MCF 10A (cell line): ENCODE results near the gene RSPO4. TPM values are rescaled to one million over a fixed set of nuclear protein-coding genes. Genes with fewer than 3 reads are reported as not detected.

Source experiments
- BruUV-seq: library from RNA; stranded (reverse); fragments of 400-500 nt; replicated peaks from 2 replicates; lab custom pipeline; 2021; lab: Mats Ljungman, UMichigan
- CTCF ChIA-PET: fragments of 300-600 bp; sonication (Branson Sonifier 250); formaldehyde crosslinking; extraction: SDS; loops from one replicate; lab custom pipeline; 2021; ENCODE audit warnings: antibody characterized with exemption, inconsistent platforms; lab: Yijun Ruan, JAX
- POLR2A ChIA-PET: fragments of 300-600, 350-650 bp; sonication (Branson Sonifier 250); formaldehyde crosslinking; extraction: SDS; loops from one replicate; lab custom pipeline; 2020; ENCODE audit warnings: antibody characterized with exemption, inconsistent platforms; lab: Yijun Ruan, JAX
- DNase-seq: peaks from one replicate; pipeline ENCODE4 v3.0.0-alpha.2; 2018; ENCODE audit not compliant: unreplicated experiment
- H3K27ac Mint-ChIP-seq: one replicate; pipeline ENCODE4 v1.8.0; 2022; ENCODE audit warnings: mild to moderate bottlenecking, low read depth, mixed read lengths; ENCODE audit not compliant: unreplicated experiment
- H3K27me3 Mint-ChIP-seq: one replicate; pipeline ENCODE4 v1.8.0; 2022; ENCODE audit warnings: mixed read lengths; ENCODE audit not compliant: insufficient read depth, unreplicated experiment
- H3K36me3 Mint-ChIP-seq: one replicate; pipeline ENCODE4 v1.8.0; 2022; ENCODE audit warnings: mild to moderate bottlenecking, moderate library complexity, mixed read lengths; ENCODE audit not compliant: insufficient read depth, unreplicated experiment
- H3K4me1 Mint-ChIP-seq: one replicate; pipeline ENCODE4 v1.8.0; 2022; ENCODE audit warnings: mixed read lengths; ENCODE audit not compliant: insufficient read depth, unreplicated experiment
- H3K4me3 Mint-ChIP-seq: one replicate; pipeline ENCODE4 v1.8.0; 2022; ENCODE audit warnings: mild to moderate bottlenecking, moderate library complexity, mixed read lengths; ENCODE audit not compliant: unreplicated experiment
- H3K9me3 Mint-ChIP-seq: one replicate; pipeline ENCODE4 v1.8.0; 2022; ENCODE audit warnings: mixed read lengths; ENCODE audit not compliant: unreplicated experiment
- intact Hi-C: fragments of 100-400 bp; cut with micrococcal nuclease; formaldehyde crosslinking; loops from 2 replicates; pipeline ENCODE4 v1.14.1; 2022
- total RNA-seq: library from RNA; stranded (reverse); gene quantifications from 2 replicates; pipeline ENCODE4 v1.2.3, GENCODE V29; 2022
- TF ChIP-seq, protein P1 (sequence below): fragments of 200-600 bp; IDR thresholded peaks from one replicate; pipeline ENCODE4 v1.8.0; 2022; ENCODE audit warnings: antibody characterized with exemption, mild to moderate bottlenecking; ENCODE audit not compliant: unreplicated experiment

Gene RSPO4
- total RNA-seq, 1 experiment from 2014 or later: not detected

DNA sequence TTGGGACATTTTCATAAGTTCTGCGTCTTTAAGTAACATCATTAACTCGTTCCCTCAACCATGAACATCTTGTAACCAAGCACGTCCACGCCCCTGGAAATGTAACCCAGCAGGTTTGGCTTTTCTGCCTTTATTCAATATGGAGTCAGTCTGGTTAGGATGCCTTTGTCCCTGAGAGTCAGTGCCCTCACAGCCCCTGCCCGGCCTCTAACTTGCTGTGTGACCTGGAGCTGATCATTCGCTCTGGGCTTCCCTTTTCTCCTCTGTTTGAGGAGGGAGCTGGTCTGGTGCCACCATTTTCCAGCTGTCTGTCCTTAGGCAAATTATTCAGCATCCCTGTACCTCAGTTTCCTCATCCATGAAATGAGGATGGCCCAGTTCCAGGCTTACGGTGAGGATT is 59.5 kb downstream of the RSPO4 start:
- TF ChIP-seq, protein P1, sequence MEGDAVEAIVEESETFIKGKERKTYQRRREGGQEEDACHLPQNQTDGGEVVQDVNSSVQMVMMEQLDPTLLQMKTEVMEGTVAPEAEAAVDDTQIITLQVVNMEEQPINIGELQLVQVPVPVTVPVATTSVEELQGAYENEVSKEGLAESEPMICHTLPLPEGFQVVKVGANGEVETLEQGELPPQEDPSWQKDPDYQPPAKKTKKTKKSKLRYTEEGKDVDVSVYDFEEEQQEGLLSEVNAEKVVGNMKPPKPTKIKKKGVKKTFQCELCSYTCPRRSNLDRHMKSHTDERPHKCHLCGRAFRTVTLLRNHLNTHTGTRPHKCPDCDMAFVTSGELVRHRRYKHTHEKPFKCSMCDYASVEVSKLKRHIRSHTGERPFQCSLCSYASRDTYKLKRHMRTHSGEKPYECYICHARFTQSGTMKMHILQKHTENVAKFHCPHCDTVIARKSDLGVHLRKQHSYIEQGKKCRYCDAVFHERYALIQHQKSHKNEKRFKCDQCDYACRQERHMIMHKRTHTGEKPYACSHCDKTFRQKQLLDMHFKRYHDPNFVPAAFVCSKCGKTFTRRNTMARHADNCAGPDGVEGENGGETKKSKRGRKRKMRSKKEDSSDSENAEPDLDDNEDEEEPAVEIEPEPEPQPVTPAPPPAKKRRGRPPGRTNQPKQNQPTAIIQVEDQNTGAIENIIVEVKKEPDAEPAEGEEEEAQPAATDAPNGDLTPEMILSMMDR: no peak
- ChIA-PET POLR2A (no interaction called here), CTCF (interaction anchor here (0.9 to 2.8 kb wide), 4 partner anchors 10 to 124 kb away, joined by 3 to 17 read pairs (median 6); no protein-coding TSS in a partner anchor)
- H3K9me3 Mint-ChIP-seq: no peaks in the 10 kb centered on the region
- no peaks in the 10 kb centered on the region for H3K4me1 Mint-ChIP-seq
- peaks cover 35% of the 10 kb centered on the region for H3K27me3 Mint-ChIP-seq
- no TSS peak for BruUV-seq
- no peak overlapping the region for H3K4me3 Mint-ChIP-seq
- no peak overlapping the region for H3K27ac Mint-ChIP-seq
- DNase-seq: no peak
- intact Hi-C loops: no loop called here
- H3K36me3 Mint-ChIP-seq: no peaks in the 10 kb centered on the region

DNA sequence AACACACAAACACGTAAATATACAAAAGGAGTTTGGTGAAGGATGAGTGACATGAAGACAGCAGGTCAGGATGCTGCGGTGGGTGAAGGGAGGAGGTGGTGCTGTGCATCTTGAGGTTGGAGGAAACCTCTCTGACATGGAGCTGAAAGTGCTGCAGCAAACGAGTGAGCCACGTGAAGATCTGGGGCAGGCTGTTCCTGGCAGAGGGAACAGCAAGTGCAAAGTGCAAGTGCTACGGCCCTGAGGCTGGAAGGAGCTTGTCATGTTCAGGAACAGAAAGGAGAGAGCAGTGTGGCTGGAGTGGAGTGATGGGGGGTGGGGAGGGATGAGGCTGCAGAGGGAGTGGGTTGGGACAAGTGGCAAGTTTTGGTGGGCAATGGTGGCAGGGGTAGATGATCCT is 61.2 kb downstream of the RSPO4 start:
- Mint-ChIP-seq H3K4me1 (no peaks in the 10 kb centered on the region), H3K27me3 (peaks cover 18% of the 10 kb centered on the region), H3K27ac (no peak overlapping the region), H3K9me3 (no peaks in the 10 kb centered on the region), H3K36me3 (no peaks in the 10 kb centered on the region), H3K4me3 (no peak overlapping the region)
- TF ChIP-seq, protein P1: no peak
- CTCF ChIA-PET: interaction anchor here (1.3 kb wide), 1 partner anchor 15 kb away, joined by 6 read pairs; no protein-coding TSS in a partner anchor
- POLR2A ChIA-PET: no interaction called here
- intact Hi-C loops: no loop called here
- no TSS peak for BruUV-seq
- DNase-seq: no peak

DNA sequence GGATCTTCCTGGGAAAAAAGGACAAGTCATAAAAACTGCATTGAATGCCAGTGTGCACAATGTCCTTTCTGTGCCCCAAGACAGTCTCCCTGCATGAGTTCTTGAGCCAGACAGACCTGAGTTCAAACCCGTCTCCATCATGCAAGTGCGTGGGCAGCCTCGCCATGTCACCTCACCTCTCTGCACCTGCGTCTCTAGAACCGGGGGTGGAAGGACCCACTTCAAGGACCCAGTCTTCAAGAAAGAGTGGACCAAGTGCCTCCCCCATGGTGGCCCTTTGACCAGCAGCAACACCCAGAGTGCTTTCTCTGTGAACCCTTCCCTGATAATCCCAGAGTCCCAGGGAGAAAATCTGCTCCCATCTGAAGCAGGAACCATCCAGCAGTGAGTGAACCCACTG is 62.5 kb downstream of the RSPO4 start:
- H3K4me1 Mint-ChIP-seq: no peaks in the 10 kb centered on the region
- TF ChIP-seq, protein P1: no peak
- CTCF ChIA-PET: interaction anchor here (0.5 to 0.7 kb wide), 2 partner anchors 14 to 15 kb away, joined by 3 to 4 read pairs; no protein-coding TSS in a partner anchor
- no peak overlapping the region for H3K27ac Mint-ChIP-seq
- BruUV-seq: no TSS peak
- H3K4me3 Mint-ChIP-seq: no peak overlapping the region
- DNase-seq: no peak
- intact Hi-C loops: no loop called here
- H3K27me3 Mint-ChIP-seq: peaks cover 15% of the 10 kb centered on the region
- H3K36me3 Mint-ChIP-seq: no peaks in the 10 kb centered on the region
- POLR2A ChIA-PET: no interaction called here
- H3K9me3 Mint-ChIP-seq: no peaks in the 10 kb centered on the region

DNA sequence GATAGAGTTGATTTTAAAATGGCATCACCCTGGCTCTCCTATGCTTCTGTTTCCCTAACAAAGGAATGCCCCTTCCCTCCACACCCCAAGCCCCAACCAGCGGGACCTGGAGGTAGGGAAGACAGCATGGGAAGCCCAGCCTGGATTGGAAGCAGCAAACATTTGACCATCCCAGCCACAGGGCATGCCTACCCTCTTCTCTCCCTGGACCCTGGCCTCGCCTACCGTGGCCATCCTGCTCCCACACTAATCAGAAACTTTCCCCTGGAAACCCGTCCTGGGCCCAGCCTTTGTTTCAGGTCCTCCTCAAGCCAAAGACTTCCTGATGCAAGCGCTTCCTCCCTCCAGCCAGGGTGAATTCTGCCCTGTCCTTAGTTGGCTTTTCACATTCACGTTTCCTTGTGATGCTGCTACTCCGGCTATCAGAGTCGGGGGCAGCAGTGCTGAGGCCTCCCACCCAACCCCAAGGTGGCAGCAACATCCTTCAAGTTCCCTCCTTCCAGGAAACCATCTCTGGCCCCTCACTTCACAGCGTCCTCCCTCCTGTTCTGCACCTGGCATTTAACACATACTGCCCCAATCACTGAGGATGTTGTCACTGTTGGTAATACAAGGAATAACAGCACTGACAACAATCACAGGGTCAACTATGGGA is 67.8 kb downstream of the RSPO4 start:
- H3K4me1 Mint-ChIP-seq: no peaks in the 10 kb centered on the region
- H3K36me3 Mint-ChIP-seq: no peaks in the 10 kb centered on the region
- BruUV-seq: no TSS peak
- POLR2A ChIA-PET: no interaction called here
- TF ChIP-seq, protein P1: no peak
- no peaks in the 10 kb centered on the region for H3K27me3 Mint-ChIP-seq
- no peak overlapping the region for H3K27ac Mint-ChIP-seq
- no peak for DNase-seq
- CTCF ChIA-PET: interaction anchor here (1.5 to 1.9 kb wide), 2 partner anchors 21 to 118 kb away, joined by 8 to 10 read pairs; no protein-coding TSS in a partner anchor
- H3K9me3 Mint-ChIP-seq: peaks cover 14% of the 10 kb centered on the region
- no peak overlapping the region for H3K4me3 Mint-ChIP-seq
- intact Hi-C loops: no loop called here
